Measurements from ENCODE around the gene URGCP.
A peak's percentile ranks its signal among the peaks of the same experiment; 100 is the strongest.

- TF ChIP-seq EZH2 (IDR thresholded peaks at IDR 0.05; ENCODE audit: low read length, unreplicated experiment) (no peak), CTCF (conservative IDR thresholded peaks at IDR 0.05; ENCODE audit: low read depth, low read length) (peak; percentile 83)
These were observed 48.3 kb upstream of the URGCP start for GRCh38 chr7:43954524-43955228.
